HEK293T (cell line): Measurements from ENCODE around the gene ACVR1B.

Source experiments
- BHLHE40 ChIP-seq: fragments of 450-650 bp; IDR thresholded peaks from 2 replicates; pipeline ENCODE4 v1.6.1; 2016; ENCODE audit warnings: mild to moderate bottlenecking, moderate library complexity, borderline replicate concordance
- CTBP1 ChIP-seq: fragments of 450-650 bp; IDR thresholded peaks from 2 replicates; pipeline ENCODE4 v1.6.1; 2016; ENCODE audit warnings: borderline replicate concordance
- FOXA1 ChIP-seq: fragments of 450-650 bp; IDR thresholded peaks from 2 replicates; pipeline ENCODE4 v1.6.1; 2016; ENCODE audit warnings: mild to moderate bottlenecking
- FOXK2 ChIP-seq: fragments of 450-650 bp; IDR thresholded peaks from 2 replicates; pipeline ENCODE4 v1.6.1; 2016; ENCODE audit warnings: mild to moderate bottlenecking
- FOXM1 ChIP-seq: fragments of 450-650 bp; IDR thresholded peaks from 2 replicates; pipeline ENCODE4 v1.6.1; 2017; ENCODE audit warnings: mild to moderate bottlenecking, borderline replicate concordance
- HDGF ChIP-seq: fragments of 450-650 bp; IDR thresholded peaks from 2 replicates; pipeline ENCODE4 v1.6.1; 2017; ENCODE audit warnings: antibody characterized with exemption, borderline replicate concordance
- LEF1 ChIP-seq: fragments of 450-650 bp; IDR thresholded peaks from 2 replicates; pipeline ENCODE4 v1.6.1; 2017; ENCODE audit warnings: mild to moderate bottlenecking, borderline replicate concordance
- SP1 ChIP-seq: fragments of 450-650 bp; IDR thresholded peaks from 2 replicates; pipeline ENCODE4 v1.6.1; 2017
- SUZ12 ChIP-seq: fragments of 450-650 bp; IDR thresholded peaks from 2 replicates; pipeline ENCODE4 v1.6.1; 2016; ENCODE audit warnings: mild to moderate bottlenecking
- TARDBP ChIP-seq: fragments of 450-650 bp; IDR thresholded peaks from 2 replicates; pipeline ENCODE4 v1.6.1; 2016
- ZNF384 ChIP-seq: fragments of 450-650 bp; IDR thresholded peaks from 2 replicates; pipeline ENCODE4 v1.6.1; 2016

DNA sequence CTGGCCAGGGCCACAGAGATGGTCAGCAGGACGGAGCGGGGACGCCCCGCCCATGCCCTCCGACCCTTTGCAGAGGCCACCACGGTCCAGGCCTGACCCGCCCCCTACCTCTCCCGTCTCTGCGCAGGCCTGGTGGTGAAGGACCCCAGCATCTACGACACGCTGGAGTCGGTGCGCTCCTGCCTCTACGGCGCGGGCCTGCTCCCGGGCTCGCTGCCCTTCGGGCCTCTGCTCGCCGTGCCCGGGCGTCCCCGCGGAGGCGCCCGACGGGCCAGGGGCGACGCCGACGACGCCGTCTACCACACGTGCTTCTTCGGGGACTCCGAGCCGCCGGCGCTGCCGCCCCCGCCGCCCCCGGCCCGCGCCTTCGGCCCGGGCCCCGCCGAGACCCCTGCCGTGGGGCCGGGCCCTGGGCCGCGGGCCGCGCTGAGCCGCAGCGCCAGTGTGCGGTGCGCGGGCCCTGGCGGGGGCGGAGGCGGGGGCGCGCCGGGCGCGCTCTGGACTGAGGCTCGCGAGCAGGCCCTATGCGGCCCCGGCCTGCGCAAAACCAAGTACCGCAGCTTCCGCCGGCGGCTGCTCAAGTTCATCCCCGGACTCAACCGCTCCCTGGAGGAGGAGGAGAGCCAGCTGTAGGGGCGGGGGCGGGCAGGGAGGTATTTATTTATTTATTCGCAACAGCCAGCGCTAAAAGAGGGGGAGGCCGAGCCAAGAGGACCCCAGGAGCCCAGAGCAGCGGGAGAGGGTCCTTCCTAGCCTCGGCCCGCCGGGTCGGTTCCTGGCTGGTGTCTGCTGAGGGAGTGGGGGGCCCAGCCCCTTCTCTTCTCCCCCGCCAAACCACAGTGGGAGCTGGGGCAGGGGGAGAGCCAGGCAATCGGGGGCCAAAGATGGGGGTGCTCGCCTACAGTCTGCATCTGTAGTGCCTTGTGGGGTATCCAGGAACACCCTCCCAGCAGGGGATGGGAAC lies 63.4 kb downstream of the ACVR1B start:
- TF ChIP-seq SP1 = no peak
- TF ChIP-seq BHLHE40 = no peak
- no peak for TF ChIP-seq SUZ12
- TF ChIP-seq FOXK2 = no peak
- no peak for TF ChIP-seq TARDBP
- TF ChIP-seq HDGF = no peak
- no peak for TF ChIP-seq FOXA1
- TF ChIP-seq ZNF384 = no peak
- no peak for TF ChIP-seq LEF1
- TF ChIP-seq FOXM1 = no peak
- no peak for TF ChIP-seq CTBP1
